Left forelimb (tissue), 1 donor: ENCODE measurements around the gene PROCR.
"Not testable (repeated sequence)": the region's sequence is repeated elsewhere in the genome, so short reads cannot be mapped to it uniquely, and the experiment has no call there.

Source experiments
- DNase-seq: peaks from one replicate; pipeline ENCODE4 v3.0.0-alpha.2; 2018; ENCODE audit warnings: low spot score

The PROCR gene

DNA sequence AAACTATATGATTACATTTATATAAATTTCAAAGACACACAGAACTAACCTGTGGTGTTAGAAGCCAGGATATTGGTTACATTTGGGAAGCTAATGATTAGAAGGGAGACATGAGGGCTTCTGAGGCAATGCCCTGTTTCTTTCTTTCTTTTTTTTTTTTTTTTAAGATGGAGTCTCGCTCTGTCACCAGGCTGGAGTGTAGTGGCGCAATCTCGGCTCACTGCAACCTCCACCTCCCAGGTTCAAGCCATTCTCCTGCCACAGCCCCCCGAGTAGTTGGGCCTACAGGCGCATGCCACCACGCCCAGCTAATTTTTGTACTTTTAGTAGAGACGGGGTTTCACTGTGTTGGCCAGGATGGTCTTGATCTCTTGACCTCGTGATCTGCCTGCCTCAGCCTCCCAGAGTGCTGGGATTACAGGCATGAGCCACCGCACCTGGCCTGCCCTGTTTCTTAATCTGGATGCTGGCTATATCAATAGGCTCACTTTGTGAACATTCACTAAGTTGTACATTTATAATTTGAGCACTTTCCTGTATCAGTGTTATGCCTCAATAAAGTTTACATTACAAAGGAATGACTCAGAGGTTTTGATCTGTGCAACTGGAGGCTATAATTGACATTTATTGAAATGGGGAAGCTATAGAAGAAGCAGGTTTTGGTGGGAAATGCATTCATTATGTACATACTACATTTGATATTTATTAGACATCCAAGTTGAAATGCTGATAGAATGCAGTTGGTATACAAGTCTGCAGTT, 21.3 kb downstream of the PROCR start:
- DNase-seq: not testable (repeated sequence)

DNA sequence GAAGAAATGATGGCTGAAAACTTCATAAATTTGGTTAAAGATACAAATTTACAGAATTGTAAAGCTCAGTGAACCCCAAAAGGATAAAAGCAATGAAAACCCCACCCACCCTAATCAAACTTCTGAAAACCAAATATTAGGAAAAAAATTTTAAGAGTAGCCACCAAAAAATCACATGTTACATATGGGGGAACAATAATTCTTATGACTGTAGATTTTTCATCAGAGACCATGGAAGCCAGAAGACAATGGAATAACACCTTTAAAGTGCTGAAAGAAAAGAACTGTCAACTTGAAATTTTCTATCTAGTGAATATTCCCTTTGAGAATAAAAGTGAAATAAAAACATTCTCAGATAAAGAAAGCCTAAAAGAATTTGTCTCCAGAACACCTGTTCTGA, 24.4 kb downstream of the PROCR start:
- no peak for DNase-seq

DNA sequence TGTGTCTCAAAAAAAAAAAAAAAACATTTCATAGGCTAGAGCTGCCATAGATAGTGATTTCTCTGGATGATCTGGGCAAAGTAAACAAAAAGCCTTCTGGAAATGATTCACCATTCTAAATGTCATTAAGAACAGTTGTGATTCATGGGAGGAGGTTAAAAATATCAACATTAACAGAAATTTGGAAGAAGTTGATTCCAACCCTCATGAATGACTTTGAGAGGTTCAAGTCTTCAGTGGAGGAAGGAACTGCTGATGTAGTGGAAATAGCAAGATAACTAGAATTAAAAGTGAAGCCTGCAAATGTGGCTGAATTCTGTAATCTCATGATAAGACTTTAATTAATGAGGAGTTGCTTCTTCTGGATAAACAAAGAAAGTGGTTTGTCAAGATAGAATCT, 27.9 kb downstream of the PROCR start:
- no peak for DNase-seq

DNA sequence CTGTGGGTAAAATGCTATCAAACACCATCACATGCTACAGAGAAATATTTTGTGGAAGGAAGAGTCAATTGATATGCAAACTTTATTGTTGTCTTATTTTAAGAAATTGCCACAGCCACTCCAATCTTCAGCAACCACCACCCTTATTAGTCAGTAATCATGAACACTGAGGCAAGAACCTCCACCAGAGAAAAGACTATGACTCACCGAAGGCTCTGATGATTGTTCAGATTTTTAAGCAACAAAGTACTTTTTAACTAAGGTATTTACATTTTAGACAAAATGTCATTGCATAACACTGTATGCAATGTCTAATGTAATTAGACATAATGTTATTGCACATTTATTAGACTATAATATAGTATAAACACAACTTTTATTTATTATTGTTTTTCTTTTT, 28.4 kb downstream of the PROCR start:
- DNase-seq: no peak

DNA sequence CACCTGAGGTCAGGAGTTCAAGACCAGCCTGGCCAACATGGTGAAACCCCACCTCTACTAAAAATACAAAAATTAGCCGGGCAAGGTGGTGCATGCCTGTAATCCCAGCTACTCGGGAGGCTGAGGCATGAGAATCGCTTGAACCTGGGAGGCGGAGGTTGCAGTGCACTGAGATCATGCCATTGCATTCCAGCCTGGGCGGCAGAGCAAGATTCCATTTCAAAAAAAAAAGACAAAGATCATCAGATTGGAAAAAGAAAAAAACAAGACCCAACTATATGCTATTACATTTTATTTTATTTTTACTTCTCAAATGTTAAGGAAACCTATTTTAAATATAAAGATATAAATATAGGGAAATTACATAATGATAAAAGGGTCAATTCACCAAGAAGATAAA, 29.6 kb downstream of the PROCR start:
- DNase-seq: not testable (repeated sequence)

DNA sequence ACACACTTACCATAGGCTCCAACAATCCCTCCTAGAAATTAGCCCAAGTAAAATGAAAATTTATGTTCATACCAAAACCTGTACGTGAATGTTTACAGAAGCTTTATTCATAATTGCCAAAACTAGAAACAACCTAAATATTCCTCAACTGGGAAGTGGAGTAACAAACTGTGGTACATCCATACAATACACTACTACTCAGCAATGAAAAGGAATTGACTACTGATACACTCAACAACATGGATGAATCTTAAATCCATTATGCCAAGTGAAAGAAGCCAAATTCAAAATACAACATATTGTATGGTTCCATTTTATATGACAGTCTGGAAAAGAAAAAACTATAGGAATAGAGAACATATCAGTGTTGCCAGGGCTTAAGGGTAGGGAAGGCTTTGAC, 34.9 kb downstream of the PROCR start:
- no peak for DNase-seq

DNA sequence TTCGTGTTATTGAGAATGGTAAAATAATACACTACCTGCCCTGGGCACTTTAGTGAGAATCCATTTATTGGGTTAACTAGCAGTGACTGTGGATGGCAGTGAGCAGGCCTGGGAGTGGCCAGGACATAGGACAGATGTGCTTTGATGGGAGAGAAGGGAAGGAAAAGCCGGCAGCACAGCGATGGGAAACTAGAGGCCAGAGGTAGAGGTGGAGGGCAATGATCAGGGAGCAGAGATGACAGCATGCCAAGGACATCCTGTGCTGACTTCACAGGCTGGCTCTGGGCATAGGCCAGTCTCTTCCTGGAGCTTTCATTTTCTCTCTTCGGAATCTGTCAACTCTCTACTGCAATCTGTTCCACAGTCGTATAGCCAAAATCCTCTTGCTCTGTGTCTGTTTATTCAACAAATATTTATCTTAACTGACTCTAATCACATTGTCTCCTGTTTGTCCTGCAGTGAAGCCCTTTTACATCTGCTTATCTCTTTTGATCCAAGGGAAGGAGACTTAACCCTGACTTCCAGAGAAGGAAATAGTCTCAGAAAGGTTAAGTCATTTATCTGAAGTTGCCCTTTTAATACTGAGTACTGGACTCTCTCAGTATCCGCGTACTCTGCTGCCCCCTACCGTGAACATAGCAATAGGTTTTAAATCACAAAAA, 36.2 kb downstream of the PROCR start:
- DNase-seq: peak; percentile 76

DNA sequence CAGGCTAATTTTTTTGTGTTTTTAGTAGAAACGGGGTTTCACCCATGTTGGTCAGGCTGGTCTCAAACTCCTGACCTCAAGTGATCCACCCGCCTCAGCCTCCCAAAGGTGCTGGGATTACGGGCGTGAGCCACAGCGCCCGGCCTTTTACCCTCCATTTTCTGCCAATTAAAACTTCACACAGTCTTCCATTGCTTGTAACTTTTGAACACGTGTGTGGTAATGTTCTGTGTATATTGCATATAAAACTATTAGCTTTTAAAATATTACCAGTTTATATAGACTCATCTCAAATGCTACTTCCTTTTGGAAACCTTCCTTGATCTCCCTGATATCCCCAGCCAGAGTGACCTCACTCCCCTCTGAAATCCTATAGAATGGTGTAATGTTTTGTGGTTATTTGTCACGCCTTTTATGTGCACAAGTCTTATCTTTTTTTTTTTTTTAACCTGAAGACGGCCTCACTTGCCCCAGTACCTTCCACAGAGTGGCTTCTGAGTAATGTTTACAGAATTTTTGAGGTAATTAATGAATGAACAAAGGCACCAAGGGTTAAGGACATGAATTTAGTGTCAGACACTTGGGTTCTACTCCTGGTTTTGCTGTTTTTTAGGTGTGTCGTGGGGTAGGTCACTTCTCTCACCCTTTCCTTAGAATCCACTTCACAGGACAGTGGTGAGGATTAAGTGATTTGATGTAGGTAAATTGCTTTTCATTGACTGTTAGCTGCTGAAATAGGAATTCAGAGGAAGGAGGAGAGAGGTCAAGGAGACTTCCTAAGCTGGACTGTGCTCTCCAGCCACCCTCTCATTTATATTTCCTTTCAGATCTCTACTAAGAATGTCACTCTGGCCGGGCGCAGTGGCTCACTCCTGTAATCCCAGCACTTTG, 43.4 kb downstream of the PROCR start:
- DNase-seq: no peak

DNA sequence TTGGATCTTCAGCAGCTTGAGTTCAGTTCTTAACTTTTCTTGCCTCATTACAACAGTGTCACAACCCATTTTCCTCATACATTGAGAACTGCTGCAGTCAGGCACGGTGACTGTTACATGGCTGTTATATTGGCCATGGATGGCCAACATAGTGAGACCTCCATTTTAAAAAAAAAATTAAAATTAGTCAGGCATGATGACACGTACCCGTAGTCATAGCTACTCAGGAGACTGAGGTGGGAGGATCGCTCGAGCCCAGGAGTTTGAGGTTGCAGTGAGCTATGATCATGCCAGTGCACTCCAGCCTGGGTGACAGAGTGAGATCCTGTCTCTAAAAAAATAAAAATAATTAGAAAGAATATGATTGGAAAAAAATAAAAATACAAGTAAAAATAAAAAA, 44.7 kb downstream of the PROCR start:
- DNase-seq: no peak

DNA sequence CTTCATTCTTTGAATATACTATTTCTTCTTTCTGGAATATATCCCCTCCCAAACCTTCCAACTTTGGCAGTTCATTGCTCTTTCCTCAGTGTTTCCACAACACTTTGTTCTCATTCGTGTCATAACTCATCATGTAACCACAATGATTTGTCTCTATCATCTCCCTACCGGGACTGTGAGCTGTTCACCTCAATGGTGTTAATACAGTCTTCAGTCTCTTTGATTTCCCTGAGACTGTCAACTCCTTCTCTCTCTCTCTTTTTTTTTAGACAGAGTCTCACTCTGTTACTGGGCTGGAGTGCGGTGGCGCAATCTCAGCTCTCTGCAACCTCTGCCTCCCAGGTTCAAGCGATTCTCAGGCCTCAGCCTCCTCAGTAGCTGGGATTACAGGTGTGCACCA, 52.1 kb downstream of the PROCR start:
- no peak for DNase-seq

DNA sequence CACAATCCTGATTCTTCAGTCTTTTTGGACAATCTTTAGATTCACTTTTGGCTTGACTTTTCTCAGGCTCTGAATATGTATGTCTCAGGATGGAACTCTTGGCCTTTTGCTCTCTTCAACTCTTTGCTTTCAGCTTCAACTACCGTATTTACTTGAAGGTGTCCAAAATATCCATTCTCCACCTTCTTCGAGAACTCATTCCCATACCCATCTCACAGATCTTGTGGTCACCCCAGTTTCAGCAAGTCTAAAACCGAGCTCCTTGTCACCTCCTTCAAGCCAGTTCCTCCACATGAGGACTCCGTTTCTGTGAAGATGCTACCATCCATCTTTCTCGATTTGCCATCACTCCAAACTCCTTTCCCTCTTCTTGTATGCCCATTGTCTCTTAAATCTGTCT, 52.7 kb downstream of the PROCR start:
- no peak for DNase-seq

DNA sequence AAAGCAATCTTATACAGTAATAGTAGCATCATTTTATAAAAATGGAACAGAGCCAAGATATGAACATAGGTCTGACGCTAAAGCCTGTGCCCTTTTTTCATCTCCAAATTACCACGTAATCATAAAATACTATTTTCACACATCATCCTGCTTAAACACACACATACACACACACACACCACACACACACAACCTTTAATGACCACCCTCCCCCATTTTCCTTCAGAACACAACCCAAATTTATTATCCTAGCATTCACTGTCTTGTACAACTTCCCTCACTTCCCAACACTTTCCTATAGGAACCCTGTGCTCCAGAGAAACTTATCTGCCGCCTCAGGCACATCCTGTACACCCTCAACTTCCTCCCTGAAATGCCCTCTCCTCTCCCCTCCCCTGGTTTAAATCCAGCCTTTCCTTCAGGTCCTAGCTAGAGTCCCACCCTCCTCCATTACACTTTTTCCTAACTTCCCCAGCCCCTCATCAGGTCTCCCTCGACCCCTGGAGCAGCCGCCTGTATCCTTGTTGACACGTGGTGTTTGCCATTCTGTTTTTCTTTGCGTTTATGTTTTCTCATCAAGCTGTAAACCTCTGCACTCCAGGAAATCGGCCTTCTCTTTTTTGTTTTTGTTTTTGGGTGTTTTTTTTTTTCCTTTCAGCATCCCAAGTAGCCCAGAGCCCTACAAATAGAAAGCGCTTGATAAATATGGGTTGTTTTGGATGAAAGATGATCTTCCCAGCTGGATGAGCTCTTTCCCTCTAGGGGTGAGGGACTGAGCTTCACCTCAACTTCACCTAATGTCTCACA, 53.6 kb downstream of the PROCR start:
- no peak for DNase-seq

DNA sequence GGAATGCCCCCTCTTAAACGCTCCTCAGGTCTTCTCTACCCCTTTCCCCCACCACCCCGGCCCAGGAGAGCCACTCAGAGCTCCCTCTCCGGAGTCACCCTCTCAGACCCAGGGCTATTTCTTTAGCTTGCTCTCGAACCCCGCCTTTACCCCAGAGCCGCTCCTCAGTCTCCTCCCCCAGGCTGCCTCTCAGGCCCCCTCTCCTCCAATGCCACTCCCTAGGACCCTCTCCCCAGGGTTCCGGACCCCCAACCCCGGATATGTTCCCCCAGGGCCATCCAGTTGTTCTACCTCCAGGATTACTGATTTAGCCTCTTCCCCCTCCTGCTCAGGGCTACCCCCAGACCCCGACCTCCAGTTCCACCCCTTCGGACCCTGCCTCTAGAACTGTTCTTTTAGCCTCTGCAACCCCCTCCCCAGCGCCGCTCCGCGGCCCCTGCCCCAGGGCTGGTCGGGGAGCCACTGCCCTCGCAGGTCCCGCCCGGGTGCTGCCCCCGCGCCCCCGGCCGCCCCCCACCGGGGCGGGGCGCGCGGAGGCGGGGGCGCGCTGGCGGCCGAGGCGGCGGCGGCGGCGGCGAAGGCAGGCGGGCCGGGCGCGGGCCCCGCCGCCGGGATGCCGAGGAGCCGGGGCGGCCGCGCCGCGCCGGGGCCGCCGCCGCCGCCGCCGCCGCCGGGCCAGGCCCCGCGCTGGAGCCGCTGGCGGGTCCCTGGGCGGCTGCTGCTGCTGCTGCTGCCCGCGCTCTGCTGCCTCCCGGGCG, 54.4 kb downstream of the PROCR start, which contains the start of gene MMP24:
TSS of gene MMP24 (plus strand) at position 565 of the 758 bp plus-strand sequence. CDS start at position 614, 49 bp downstream.
- no peak for DNase-seq
